H1 (cell line): Measurements from ENCODE around the gene PAX5. TPM values are rescaled to one million over a fixed set of nuclear protein-coding genes. Genes with fewer than 3 reads are reported as not detected.

Source experiments
- CTCF ChIA-PET: fragments of 300-600 bp; sonication (Branson Sonifier 250); formaldehyde crosslinking; loops from one replicate; lab custom pipeline; 2021; ENCODE audit not compliant: partially characterized antibody; lab: Charles Lee
- POLR2A ChIA-PET: fragments of 300-600 bp; sonication (Branson Sonifier 250); formaldehyde crosslinking; loops from one replicate; lab custom pipeline; 2021; ENCODE audit warnings: inconsistent platforms; ENCODE audit not compliant: partially characterized antibody; lab: Charles Lee
- DNase-seq, 2 experiments: peaks; one replicate each; pipeline versions ENCODE4 v3.0.0 to v3.0.0-alpha.2; 2010 to 2022; ENCODE audit warnings: low spot score in 2 of 2, low read depth in 1 of 2, mixed read lengths in 1 of 2
- FAIRE-seq: peaks from 2 replicates; lab custom pipeline; 2011; peaks lifted over from hg19 to GRCh38; lab: Jason Lieb, UNC
- H2AFZ ChIP-seq: 2 replicates; pipeline ENCODE4 v1.8.1; 2012; ENCODE audit warnings: low read length, inconsistent platforms
- H2AK5ac ChIP-seq: 2 replicates; pipeline ENCODE4 v1.6.1; 2013; ENCODE audit warnings: low read depth, low read length
- H2BK120ac ChIP-seq: replicated peaks from 2 replicates; pipeline ENCODE3; 2013; ENCODE audit warnings: low read depth, low read length, inconsistent platforms
- H2BK12ac ChIP-seq: 2 replicates; pipeline ENCODE4 v1.6.1; 2013; ENCODE audit warnings: low read depth, low read length
- H2BK15ac ChIP-seq: 2 replicates; pipeline ENCODE4 v1.6.1; 2013; ENCODE audit warnings: low read length
- H2BK20ac ChIP-seq: 2 replicates; pipeline ENCODE4 v1.6.1; 2013; ENCODE audit warnings: low read length
- H2BK5ac ChIP-seq: 2 replicates; pipeline ENCODE4 v1.6.1; 2013; ENCODE audit warnings: low read depth, low read length
- H3K14ac ChIP-seq: 2 replicates; pipeline ENCODE4 v1.6.1; 2013; ENCODE audit warnings: inconsistent platforms; ENCODE audit not compliant: insufficient read length
- H3K18ac ChIP-seq: 2 replicates; pipeline ENCODE4 v1.6.1; 2013; ENCODE audit warnings: low read length; ENCODE audit errors: extremely low read depth
- H3K23ac ChIP-seq: 2 replicates; pipeline ENCODE4 v1.6.1; 2013; ENCODE audit warnings: inconsistent platforms; ENCODE audit not compliant: insufficient read length
- H3K23me2 ChIP-seq: 2 replicates; pipeline ENCODE4 v1.6.1; 2013; ENCODE audit warnings: low read depth, low read length
- H3K27ac ChIP-seq: 2 replicates; pipeline ENCODE4 v1.6.1; 2011; ENCODE audit warnings: low read depth, low read length, inconsistent platforms
- H3K27me3 ChIP-seq, 4 experiments: replicated peaks in 1 of 4; 1 replicate in 1 of 4; 2 replicates in 3 of 4; pipeline versions ENCODE4 v1.6.1 to v1.8.1; 2011 to 2013; ENCODE audit warnings: low read length in 3 of 4, mild to moderate bottlenecking in 3 of 4, inconsistent platforms in 2 of 4, mixed read lengths in 2 of 4, moderate library complexity in 1 of 4; ENCODE audit not compliant: control insufficient read depth in 3 of 4, insufficient read depth in 3 of 4; ENCODE audit errors: extremely low read depth in 1 of 4
- H3K36me3 ChIP-seq, 4 experiments: 2 replicates each; pipeline versions ENCODE4 v1.6.1 to v1.8.1; 2011 to 2013; ENCODE audit warnings: mild to moderate bottlenecking in 4 of 4, low read length in 3 of 4, moderate library complexity in 2 of 4, control low read depth in 1 of 4, inconsistent platforms in 1 of 4; ENCODE audit not compliant: insufficient read depth in 4 of 4, control insufficient read depth in 2 of 4
- H3K4ac ChIP-seq: replicated peaks from 2 replicates; pipeline ENCODE3; 2013; ENCODE audit warnings: low read length, low read depth, mixed read lengths, inconsistent platforms; ENCODE audit not compliant: insufficient read length
- H3K4me1 ChIP-seq, 4 experiments: replicated peaks in 1 of 4; 1 replicate in 1 of 4; 2 replicates in 3 of 4; pipeline versions ENCODE4 v1.6.1 to v1.8.1; 2011 to 2013; ENCODE audit warnings: low read length in 3 of 4, inconsistent platforms in 2 of 4, mixed read lengths in 1 of 4; ENCODE audit not compliant: insufficient read depth in 4 of 4, control insufficient read depth in 3 of 4
- H3K4me2 ChIP-seq, 2 experiments: 2 replicates each; pipeline versions ENCODE4 v1.6.1 to v1.8.1; 2011 to 2013; ENCODE audit warnings: low read depth in 2 of 2, low read length in 2 of 2, control low read depth in 1 of 2, inconsistent platforms in 1 of 2, mild to moderate bottlenecking in 1 of 2; ENCODE audit not compliant: insufficient read depth in 1 of 2
- H3K4me3 ChIP-seq, 4 experiments: fragments of 200-600, 300-600 bp in 1 of 4; sonication (generic), shearing (Covaris generic), sonication (Bioruptor Twin) in 1 of 4; 2 replicates each; pipeline versions ENCODE4 v1.5.1 to v1.8.1; 2011 to 2016; ENCODE audit warnings: low read length in 4 of 4, low read depth in 3 of 4, control low read depth in 2 of 4, inconsistent platforms in 2 of 4, mild to moderate bottlenecking in 2 of 4, mixed read lengths in 1 of 4, moderate library complexity in 1 of 4; ENCODE audit not compliant: insufficient read depth in 2 of 4; ENCODE audit errors: extremely low read depth in 1 of 4
- H3K56ac ChIP-seq: replicated peaks from 2 replicates; pipeline ENCODE3; 2013; ENCODE audit warnings: low read depth, mild to moderate bottlenecking, mixed read lengths, low read length, inconsistent platforms; ENCODE audit not compliant: insufficient read length
- H3K79me1 ChIP-seq: 2 replicates; pipeline ENCODE4 v1.6.1; 2013; ENCODE audit warnings: low read depth, low read length, control low read depth
- H3K79me2 ChIP-seq, 2 experiments: 2 replicates each; pipeline versions ENCODE4 v1.6.1 to v1.8.1; 2012 to 2013; ENCODE audit warnings: low read length in 2 of 2, mild to moderate bottlenecking in 2 of 2, inconsistent platforms in 1 of 2; ENCODE audit not compliant: insufficient read depth in 2 of 2, control insufficient read depth in 1 of 2
- H3K9ac ChIP-seq, 4 experiments: replicated peaks in 1 of 4; 1 replicate in 1 of 4; 2 replicates in 3 of 4; pipeline versions ENCODE4 v1.6.1 to v1.8.1; 2011 to 2013; ENCODE audit warnings: low read depth in 3 of 4, low read length in 3 of 4, control low read depth in 2 of 4, mild to moderate bottlenecking in 2 of 4, moderate library complexity in 2 of 4, inconsistent platforms in 1 of 4; ENCODE audit errors: extremely low read depth in 1 of 4
- H3K9me3 ChIP-seq, 2 experiments: 2 replicates each; pipeline versions ENCODE4 v1.6.1 to v1.8.1; 2012 to 2013; ENCODE audit warnings: mild to moderate bottlenecking in 2 of 2, moderate library complexity in 2 of 2, control low read depth in 1 of 2, inconsistent platforms in 1 of 2, low read depth in 1 of 2, low read length in 1 of 2, mixed read lengths in 1 of 2; ENCODE audit not compliant: insufficient read depth in 2 of 2
- H4K20me1 ChIP-seq, 2 experiments: replicated peaks in 1 of 2; 2 replicates each; pipeline versions ENCODE3 to v1.8.1; 2011 to 2013; ENCODE audit warnings: inconsistent platforms in 2 of 2, low read length in 2 of 2, mild to moderate bottlenecking in 1 of 2; ENCODE audit not compliant: insufficient read depth in 2 of 2, control insufficient read depth in 1 of 2
- H4K5ac ChIP-seq: 2 replicates; pipeline ENCODE4 v1.6.1; 2013; ENCODE audit warnings: low read length, low read depth, mixed read lengths, inconsistent platforms; ENCODE audit not compliant: insufficient read length
- H4K8ac ChIP-seq: 2 replicates; pipeline ENCODE4 v1.8.0; 2013; ENCODE audit warnings: mild to moderate bottlenecking, moderate library complexity, low read length, inconsistent platforms; ENCODE audit not compliant: insufficient read depth; ENCODE audit errors: extremely low read depth
- H4K91ac ChIP-seq: replicated peaks from 2 replicates; pipeline ENCODE3; 2013; ENCODE audit warnings: low read length, mixed read lengths, inconsistent platforms; ENCODE audit not compliant: insufficient read length
- MAFK ChIP-seq: IDR thresholded peaks from 2 replicates; pipeline ENCODE4 v1.6.1; 2012; ENCODE audit warnings: low read depth, mild to moderate bottlenecking, improper control_type of control experiment, low read length
- MAX ChIP-seq: IDR thresholded peaks from 2 replicates; pipeline ENCODE4 v1.6.1; 2012; ENCODE audit warnings: inconsistent platforms
- RXRA ChIP-seq: IDR thresholded peaks from 2 replicates; pipeline ENCODE4 v1.6.1; 2011; ENCODE audit warnings: low read depth, mild to moderate bottlenecking, low read length, moderate library complexity; ENCODE audit not compliant: insufficient read depth
- TEAD4 ChIP-seq: IDR thresholded peaks from 2 replicates; pipeline ENCODE4 v1.6.1; 2012; ENCODE audit warnings: low read depth, low read length, inconsistent platforms, mixed read lengths
- WGBS, 2 experiments: shearing (Covaris generic) in 1 of 2; methylation state at CpG; one replicate each; pipeline versions ENCODE4 v1.1.6 to v1.1.7; 2013 to 2015; ENCODE audit warnings: low lambda C conversion rate in 2 of 2, mixed read lengths in 2 of 2, inconsistent platforms in 1 of 2, low coverage in 1 of 2, missing lambda C conversion rate in 1 of 2; ENCODE audit not compliant: insufficient replicate concordance in 2 of 2, insufficient coverage in 1 of 2, insufficient read length in 1 of 2; ENCODE audit errors: extremely low coverage in 1 of 2, missing lambda C conversion rate in 1 of 2; 5-methylcytosine and 5-hydroxymethylcytosine counted together
- polyA plus RNA-seq, 7 experiments: library from polyadenylated mRNA; depleted of rRNA in 3 of 7; stranded (reverse) in 5 of 7; unstranded in 2 of 7; fragments of >200 nt in 5 of 7; fragments of 200-250 nt in 2 of 7; gene quantifications; 1 replicate in 5 of 7; 2 replicates in 1 of 7; 4 replicates in 1 of 7; pipeline versions ENCODE4 v1.2.1 to v1.2.3, GENCODE V29; 2011 to 2013; ENCODE audit warnings: missing spikeins in 2 of 7, mixed read lengths in 2 of 7
- total RNA-seq: library from RNA; stranded (reverse); fragmentation: NEBNext Ultra II Directional; extraction: Animal tissue kit (Norgen Biotek cat#: 25700); gene quantifications from 2 replicates; pipeline ENCODE4 v1.2.1, GENCODE V29; 2021

Gene PAX5
- total and polyA plus RNA-seq, 2 of the 8 experiments (the other 6 are each of a cell fraction or from before 2014, with no cell fraction given) = 0.29 to 0.43 TPM

GRCh38 chr9:36827593-36827992 lies 206.5 kb downstream of the PAX5 start:
- no peak for DNase-seq
- no peaks in the 10 kb centered on the region for H3K79me1 ChIP-seq
- H2AFZ ChIP-seq = 0 out of 2 replicates have a peak overlapping the region, but pooled peaks have one; percentile 19
- no peak overlapping the region for H2BK5ac ChIP-seq
- no peak overlapping the region for H3K9ac ChIP-seq
- 79% methylated on average over 5 of the region's 5 CpGs; no CpG with 5 or more reads in 1 of the 2 experiments for WGBS, 2 experiments
- H3K18ac ChIP-seq = no peak overlapping the region
- no peaks in the 10 kb centered on the region for H3K27me3 ChIP-seq
- no peak overlapping the region for H2BK12ac ChIP-seq
- no peak overlapping the region for H3K23ac ChIP-seq
- H3K4me1 ChIP-seq = peaks cover 0 to 6% (median 0%) of the 10 kb centered on the region in 4 experiments; a peak in 2 of 7 replicates
- peaks cover 0 to 1% of the 10 kb centered on the region in 2 experiments for H4K20me1 ChIP-seq
- no peak overlapping the region for H2BK120ac ChIP-seq
- H3K14ac ChIP-seq = no peak overlapping the region
- FAIRE-seq = no peak
- no peak overlapping the region for H3K56ac ChIP-seq
- no peak overlapping the region for H3K27ac ChIP-seq
- TF ChIP-seq TEAD4 = peak; percentile 50; the same call in 1 of the 2 replicates
- 0 out of 2 replicates have a peak, but pooled peaks have one; percentile 81 for TF ChIP-seq RXRA
- no peak for TF ChIP-seq MAFK
- TF ChIP-seq MAX = peak; percentile 53; the same call in 1 of the 2 replicates
- no peak overlapping the region for H3K4me3 ChIP-seq
- no peak overlapping the region for H4K91ac ChIP-seq
- H3K23me2 ChIP-seq = no peaks in the 10 kb centered on the region
- H2AK5ac ChIP-seq = no peak overlapping the region
- H4K5ac ChIP-seq = no peak overlapping the region
- no peaks in the 10 kb centered on the region for H3K79me2 ChIP-seq
- H4K8ac ChIP-seq = no peak overlapping the region
- H3K36me3 ChIP-seq = no peaks in the 10 kb centered on the region
- H2BK20ac ChIP-seq = no peak overlapping the region
- no peaks in the 10 kb centered on the region for H3K9me3 ChIP-seq
- CTCF ChIA-PET = interaction anchor here (0.6 to 1.6 kb wide), 7 partner anchors 10 to 127 kb away, joined by 3 read pairs; no protein-coding TSS in a partner anchor
- H3K4ac ChIP-seq = no peak overlapping the region
- POLR2A ChIA-PET = interaction anchor here (1.3 kb wide), 1 partner anchor 22 kb away, joined by 3 read pairs; no protein-coding TSS in a partner anchor
- no peak overlapping the region for H3K4me2 ChIP-seq
- H2BK15ac ChIP-seq = no peak overlapping the region
